GM06990 (cell line): ENCODE data around the gene ANKRD44.

Source experiments
- DNase-seq: peaks from one replicate; pipeline ENCODE4 v3.0.0-alpha.2; 2011; ENCODE audit not compliant: insufficient read length; ENCODE audit errors: extremely low read depth
- H3K27me3 ChIP-seq: replicated peaks from 2 replicates; pipeline ENCODE4 v1.6.0; 2011; ENCODE audit warnings: low read length; ENCODE audit not compliant: control insufficient read depth, insufficient read depth
- H3K36me3 ChIP-seq: 2 replicates; pipeline ENCODE4 v1.5.1; 2011; ENCODE audit warnings: low read length; ENCODE audit not compliant: control insufficient read depth, insufficient read depth
- H3K4me3 ChIP-seq: replicated peaks from 2 replicates; pipeline ENCODE4 v1.5.1; 2011; ENCODE audit warnings: low read depth, mild to moderate bottlenecking, control low read depth, low read length
- TF ChIP-seq, protein P1 (sequence below): IDR thresholded peaks from 2 replicates; pipeline ENCODE4 v1.5.1; 2011; ENCODE audit warnings: low read length, control low read depth, mild to moderate bottlenecking, inconsistent platforms; ENCODE audit not compliant: insufficient read depth, poor library complexity, severe bottlenecking

Gene ANKRD44

DNA sequence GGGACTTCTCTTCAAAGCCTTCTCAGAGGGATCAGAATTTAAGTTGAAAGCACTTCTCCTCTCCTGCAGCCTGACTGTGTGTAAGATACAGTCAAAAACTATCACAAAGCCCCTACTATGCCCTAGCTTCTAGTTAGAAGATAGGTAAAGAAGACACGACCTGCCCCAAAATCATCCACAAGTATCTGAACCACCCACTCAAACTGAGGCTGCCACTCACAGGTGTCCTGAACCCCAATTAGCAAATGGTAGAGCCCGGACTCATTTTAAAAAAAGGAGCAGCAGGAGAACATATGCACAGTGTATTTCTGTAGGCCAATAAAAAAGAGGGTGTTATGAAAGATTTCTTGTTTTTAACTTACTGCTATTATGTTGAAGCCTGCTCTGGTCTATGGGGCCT is 74.4 kb downstream of the ANKRD44 start:
- DNase-seq = no peak
- TF ChIP-seq, protein P1, sequence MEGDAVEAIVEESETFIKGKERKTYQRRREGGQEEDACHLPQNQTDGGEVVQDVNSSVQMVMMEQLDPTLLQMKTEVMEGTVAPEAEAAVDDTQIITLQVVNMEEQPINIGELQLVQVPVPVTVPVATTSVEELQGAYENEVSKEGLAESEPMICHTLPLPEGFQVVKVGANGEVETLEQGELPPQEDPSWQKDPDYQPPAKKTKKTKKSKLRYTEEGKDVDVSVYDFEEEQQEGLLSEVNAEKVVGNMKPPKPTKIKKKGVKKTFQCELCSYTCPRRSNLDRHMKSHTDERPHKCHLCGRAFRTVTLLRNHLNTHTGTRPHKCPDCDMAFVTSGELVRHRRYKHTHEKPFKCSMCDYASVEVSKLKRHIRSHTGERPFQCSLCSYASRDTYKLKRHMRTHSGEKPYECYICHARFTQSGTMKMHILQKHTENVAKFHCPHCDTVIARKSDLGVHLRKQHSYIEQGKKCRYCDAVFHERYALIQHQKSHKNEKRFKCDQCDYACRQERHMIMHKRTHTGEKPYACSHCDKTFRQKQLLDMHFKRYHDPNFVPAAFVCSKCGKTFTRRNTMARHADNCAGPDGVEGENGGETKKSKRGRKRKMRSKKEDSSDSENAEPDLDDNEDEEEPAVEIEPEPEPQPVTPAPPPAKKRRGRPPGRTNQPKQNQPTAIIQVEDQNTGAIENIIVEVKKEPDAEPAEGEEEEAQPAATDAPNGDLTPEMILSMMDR = no peak
- H3K36me3 ChIP-seq = no peaks in the 10 kb centered on the region; the same call in 1 of the 2 replicates
- no peak overlapping the region for H3K4me3 ChIP-seq
- no peaks in the 10 kb centered on the region for H3K27me3 ChIP-seq

DNA sequence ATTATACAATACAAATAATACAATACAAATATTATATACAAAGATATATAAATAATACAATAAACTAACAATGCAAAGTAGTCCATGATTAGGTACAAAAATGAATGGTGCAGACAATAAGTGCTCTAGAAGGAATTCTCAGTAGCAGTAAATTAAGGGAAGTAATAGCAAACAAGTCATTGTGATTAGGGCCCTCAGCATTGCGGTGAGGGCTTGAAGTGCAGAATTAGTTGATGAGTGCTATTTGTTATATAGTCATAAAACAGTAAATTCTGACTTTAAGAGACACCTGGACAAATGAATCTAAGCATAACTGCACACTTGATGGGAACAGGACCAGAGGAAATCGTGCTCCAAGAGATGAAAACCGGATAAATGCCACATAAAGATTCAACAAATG is 74.9 kb downstream of the ANKRD44 start:
- no peaks in the 10 kb centered on the region; the same call in 1 of the 2 replicates for H3K36me3 ChIP-seq
- TF ChIP-seq, protein P1 = no peak
- H3K4me3 ChIP-seq = no peak overlapping the region
- DNase-seq = no peak
- H3K27me3 ChIP-seq = no peaks in the 10 kb centered on the region

DNA sequence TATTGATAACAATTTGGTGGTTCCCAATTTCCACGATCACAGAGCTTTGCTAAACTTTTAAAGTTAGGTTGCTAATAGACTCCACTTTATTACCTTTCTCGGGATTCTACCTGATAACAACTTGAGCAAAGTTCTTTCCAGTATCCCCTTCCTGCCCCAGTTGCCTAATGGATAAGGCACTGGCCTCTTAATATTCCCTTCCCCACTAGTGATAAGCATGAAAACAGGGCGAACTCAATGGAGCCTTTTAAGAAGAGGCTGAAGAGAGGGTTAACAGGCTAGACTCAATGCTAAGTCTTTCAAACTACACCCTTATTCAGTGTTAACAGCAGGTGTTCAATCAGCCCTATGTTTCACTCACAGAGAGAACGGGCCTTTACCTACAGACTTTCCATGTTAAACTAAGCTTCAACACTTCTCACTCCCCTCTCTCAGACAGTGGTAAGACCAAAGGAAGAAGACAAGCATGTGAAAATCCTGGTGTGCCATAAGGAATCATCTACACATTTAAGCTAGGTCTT is 75.8 kb downstream of the ANKRD44 start:
- TF ChIP-seq, protein P1 = no peak
- no peak overlapping the region for H3K4me3 ChIP-seq
- no peaks in the 10 kb centered on the region for H3K27me3 ChIP-seq
- no peak for DNase-seq
- no peaks in the 10 kb centered on the region; the same call in 1 of the 2 replicates for H3K36me3 ChIP-seq

DNA sequence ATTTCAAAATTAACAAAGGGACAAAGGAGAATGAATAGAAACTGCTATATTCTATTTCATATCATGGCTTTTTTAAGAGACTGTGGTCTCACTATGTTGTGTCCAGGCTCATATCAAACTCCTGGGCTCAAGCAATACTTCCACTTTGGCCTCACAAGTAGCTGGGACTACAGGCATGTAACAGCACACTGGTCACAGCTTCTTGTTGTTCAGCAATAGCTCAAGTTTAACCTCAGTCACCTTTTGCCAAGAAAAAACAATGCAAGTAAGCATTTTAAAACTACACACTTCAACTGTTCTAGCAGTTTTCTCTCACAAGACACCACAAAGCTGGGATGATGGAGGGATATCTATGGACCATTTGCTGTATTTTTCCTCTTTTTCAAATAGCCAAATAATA is 77.1 kb downstream of the ANKRD44 start:
- no peaks in the 10 kb centered on the region for H3K27me3 ChIP-seq
- H3K4me3 ChIP-seq = no peak overlapping the region
- no peaks in the 10 kb centered on the region; the same call in 1 of the 2 replicates for H3K36me3 ChIP-seq
- no peak for DNase-seq
- TF ChIP-seq, protein P1 = no peak

DNA sequence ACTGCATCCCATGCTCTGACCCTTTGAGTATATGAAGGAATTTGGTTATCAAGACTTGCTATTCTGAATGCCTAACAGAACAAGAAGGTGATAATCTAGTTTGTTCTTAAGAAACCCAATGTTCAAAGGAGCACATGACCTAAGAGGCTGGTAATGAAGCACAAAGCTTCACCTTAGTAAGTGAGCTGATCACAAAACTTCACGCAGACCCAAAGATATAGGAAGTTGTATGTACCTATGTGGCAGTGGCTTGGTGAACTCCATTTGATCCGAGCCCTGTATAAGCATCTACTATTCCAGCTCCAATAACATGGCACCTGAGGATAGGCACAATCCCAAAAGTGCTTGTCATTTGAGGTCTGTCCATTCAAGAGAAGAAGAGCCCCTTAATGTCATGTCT is 78.6 kb downstream of the ANKRD44 start:
- TF ChIP-seq, protein P1 = no peak
- Histone ChIP-seq H3K4me3 (no peak overlapping the region), H3K27me3 (no peaks in the 10 kb centered on the region), H3K36me3 (no peaks in the 10 kb centered on the region; the same call in 1 of the 2 replicates)
- no peak for DNase-seq
